Measurements from ENCODE around the gene PLVAP.

PLVAP gene, protein sequence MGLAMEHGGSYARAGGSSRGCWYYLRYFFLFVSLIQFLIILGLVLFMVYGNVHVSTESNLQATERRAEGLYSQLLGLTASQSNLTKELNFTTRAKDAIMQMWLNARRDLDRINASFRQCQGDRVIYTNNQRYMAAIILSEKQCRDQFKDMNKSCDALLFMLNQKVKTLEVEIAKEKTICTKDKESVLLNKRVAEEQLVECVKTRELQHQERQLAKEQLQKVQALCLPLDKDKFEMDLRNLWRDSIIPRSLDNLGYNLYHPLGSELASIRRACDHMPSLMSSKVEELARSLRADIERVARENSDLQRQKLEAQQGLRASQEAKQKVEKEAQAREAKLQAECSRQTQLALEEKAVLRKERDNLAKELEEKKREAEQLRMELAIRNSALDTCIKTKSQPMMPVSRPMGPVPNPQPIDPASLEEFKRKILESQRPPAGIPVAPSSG

DNA sequence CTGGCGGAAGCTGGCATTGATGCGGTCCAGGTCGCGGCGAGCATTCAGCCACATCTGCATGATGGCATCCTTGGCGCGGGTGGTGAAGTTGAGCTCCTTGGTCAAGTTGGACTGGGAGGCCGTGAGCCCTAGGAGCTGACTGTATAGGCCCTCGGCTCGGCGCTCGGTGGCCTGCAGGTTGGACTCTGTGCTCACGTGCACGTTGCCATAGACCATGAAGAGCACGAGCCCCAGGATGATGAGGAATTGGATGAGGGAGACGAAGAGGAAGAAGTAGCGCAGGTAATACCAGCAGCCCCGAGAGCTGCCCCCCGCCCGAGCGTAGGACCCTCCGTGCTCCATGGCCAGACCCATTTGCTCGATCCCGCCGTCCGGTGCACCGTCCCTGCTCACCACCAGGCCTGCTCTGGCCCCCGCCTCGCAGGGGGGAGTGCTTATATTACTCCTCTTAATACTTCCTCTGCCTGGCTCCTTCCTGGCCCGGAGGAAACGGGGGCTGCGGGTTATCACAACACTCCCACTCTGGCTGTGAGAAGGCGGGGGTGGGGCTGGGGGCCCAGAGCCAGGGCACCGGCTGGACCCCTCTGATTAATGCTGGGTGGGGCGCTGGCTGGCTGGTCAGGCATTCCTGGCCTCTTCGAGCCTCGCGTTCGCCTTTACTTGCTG lies at the start of gene PLVAP:
Gene PLVAP, minus strand, starts transcription at position 408 of the 666 bp plus-strand sequence. Its CDS starts 54 bp downstream, at position 354.
- no peak for DNase-seq

DNA sequence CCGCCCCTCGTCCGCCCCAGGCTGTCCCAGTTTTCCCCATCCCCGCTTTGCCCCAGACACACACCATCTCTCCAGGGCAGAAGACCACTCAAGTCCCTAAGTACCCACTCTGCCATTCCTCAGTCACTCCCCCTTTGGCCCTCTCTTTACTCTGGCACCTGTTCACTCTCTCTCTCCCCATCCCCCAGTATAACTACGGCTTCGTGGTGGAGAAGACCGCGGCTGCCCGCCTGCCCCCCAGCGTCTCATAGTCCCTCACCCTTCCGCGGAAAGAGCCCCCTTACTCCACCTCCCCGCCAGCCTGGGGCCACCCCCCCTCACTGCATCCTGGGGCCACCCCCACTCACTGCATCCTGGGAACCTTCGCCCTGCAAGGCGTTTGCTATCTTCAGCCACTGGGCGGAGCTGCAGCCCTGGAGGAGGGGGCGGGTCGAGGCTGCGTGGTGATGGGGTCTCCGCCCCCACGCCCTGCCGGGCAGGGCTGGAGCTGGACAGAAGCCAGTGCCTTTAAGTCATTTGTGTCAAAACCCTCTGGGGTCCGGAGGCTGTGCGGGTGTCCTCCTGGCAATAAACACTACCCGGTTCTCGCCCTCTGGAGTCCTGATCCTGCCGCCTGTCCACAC lies 47.7 kb upstream of the PLVAP start:
- DNase-seq, result no peak

DNA sequence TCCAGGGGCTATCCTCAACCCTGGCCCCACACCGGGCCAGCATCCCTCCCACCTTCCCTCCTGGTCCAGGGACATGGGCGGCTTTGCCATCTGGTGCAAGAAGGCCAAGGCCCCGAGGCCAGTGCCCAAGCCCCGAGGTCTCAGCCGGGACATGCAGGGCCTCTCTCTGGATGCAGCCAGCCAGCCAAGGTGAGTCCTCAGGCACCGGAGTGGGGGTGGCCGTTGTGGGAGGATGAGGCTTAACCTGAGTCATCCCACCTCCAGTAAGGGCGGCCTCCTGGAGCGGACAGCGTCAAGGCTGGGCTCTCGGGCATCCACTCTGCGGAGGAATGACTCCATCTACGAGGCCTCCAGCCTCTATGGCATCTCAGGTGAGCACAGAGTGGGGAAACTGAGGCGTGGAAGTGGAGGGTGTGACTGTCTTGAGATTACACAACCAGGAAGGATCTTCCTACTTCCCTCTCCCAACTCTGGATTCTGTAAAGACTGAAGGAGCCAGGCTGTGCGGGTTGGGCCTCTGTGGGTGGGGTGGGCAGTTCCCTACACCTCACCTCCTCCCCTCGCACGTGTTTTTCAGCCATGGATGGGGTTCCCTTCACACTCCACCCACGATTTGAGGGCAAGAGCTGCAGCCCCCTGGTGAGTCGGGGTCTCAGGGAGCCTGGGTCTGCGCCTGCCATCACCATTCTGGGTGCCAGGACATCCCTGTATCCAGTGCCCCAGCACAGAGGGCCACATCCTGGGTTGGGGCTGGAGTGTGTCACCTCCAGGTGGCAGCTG lies 46.5 kb upstream of the PLVAP start:
- DNase-seq, result no peak

DNA sequence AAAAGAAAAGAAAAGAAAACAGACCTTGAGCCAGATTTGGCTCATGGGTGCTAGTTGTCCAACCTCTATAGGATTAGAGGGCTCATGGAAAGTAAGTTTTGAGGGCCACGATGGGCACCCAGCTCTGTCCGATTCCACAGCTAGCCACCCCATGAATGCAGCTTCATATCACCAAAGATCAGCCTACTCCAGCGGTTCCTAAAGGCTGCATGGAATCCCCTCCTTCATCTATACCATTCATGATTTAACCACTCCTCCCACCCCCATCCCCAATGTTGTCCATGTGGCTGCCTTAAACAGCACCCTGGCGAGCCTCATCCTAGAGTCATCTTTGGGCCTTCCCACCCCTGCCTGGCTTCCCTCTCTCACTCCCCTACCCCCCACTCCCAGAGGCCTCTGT lies 44.8 kb upstream of the PLVAP start:
- no peak for DNase-seq

DNA sequence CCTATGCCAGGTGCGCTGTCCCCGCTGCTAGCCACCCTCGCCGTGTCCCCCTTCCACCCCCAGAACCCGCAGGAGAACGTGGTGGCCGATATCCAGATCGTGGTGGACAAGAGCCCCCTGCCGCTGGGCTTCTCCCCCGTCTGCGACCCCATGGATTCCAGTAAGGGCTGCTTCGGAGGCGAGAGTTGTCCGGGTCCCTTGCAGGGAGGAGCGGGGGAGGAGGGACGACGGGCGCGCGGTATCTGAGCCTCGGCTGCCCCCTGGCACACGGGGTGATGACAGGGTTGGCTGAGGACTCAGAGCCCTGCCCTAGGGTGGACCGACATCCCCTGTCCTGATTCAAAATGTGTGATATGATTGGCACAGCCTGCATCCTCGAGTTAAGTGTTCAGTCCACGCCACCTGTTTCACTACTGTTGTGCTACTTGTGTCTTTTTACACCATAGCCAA lies 43.4 kb upstream of the PLVAP start:
- DNase-seq, result no peak

DNA sequence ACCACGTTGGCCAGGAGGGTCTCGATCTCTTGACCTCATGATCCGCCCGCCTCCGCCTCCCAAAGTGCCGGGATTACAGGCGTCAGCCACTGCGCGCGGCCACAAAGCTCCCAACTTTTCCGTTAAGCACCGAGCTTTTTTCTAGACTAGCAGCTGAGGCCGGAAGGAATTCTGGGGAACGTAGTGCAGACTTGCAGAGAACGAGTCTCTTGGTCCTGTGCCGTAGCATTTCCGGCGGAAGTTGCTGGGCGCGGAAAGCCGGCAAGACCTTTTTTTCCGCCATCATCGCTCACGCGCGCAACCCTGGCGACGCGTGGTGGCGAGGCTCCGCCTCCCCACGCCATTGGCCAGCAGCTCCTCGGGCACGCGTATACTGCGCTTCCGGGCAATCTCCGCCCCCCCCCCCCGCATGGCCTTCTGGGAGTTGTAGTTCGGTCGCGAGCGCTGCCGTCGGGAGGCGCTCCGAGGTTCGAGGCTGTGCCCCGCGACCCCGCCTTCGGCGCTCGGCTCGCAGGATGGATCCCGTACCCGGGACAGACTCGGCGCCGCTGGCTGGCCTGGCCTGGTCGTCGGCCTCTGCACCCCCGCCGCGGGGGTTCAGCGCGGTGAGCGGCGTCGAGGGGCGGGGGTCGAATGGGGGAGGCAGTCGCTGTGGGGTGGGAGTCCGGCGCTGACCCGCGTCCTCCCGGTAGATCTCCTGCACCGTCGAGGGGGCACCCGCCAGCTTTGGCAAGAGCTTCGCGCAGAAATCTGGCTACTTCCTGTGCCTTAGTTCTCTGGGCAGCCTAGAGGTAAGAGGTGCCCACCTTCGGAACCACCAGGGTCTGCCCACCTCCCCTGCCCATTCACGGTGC lies 42.7 kb upstream of the PLVAP start, which contains the start of gene MVB12A:
Gene MVB12A, plus strand, starts transcription at position 427 of the 854 bp plus-strand sequence. Its CDS starts 89 bp downstream, at position 516.
- peak; percentile 97 for DNase-seq

DNA sequence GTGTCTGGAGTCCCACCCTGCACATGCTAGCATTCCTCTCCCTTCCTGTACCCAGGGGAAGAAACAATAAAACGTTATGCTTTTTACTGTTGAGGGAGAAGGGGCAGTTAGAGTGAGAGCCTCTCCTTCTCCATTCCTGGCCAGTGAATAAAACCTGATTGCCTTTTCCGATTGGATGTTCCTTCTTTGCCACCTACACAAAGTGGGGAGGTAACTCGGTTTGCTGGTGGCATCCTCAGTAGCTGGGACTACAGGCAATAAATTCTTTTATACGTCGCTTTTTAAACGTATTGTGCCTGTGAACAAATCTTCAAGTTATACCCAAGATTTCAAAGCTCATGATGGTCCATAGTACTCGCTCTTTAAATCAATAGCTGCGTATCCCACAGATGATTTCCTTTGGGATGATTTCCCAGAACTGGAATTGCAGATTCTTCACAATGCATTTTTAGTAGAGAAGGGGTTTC lies 42.0 kb upstream of the PLVAP start:
- DNase-seq, result no peak

DNA sequence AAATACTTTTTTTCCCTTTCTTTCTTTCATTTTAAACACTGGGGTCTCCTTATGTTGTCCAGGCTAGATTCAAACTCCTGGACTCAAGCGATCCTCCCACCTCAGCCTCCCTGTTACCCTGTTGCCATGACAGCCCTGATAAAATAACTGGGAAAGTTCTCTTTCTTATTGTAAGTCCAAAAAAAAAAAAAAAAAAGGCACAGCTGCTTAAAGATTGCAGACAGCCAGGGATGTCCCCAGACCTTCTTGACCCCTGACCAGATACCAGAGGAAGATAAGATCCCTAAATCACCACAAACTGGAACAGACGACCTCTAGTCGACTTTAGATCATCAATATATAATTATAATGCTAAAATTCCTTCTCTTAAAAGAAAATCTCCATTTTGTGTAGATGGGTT lies 41.6 kb upstream of the PLVAP start:
- no peak for DNase-seq

DNA sequence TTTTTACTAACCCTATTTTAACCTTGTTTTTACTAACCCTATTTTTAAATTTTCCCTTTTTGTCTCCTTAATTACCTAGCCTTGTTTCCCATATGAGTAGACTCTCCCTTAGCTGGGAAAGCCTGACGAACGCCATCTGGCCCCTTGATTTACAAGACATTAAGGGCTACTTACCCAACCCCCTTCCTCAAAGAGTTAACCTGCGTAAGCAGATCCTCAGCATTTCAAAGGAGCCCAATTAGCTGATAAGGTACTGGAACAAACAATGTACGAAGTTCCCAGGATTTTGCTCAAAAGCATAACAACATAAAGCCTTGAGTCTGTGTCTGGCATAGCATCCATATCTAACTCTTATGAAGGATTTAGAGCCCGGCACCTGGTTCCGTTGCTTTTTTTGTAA lies 38.0 kb upstream of the PLVAP start:
- no peak for DNase-seq

DNA sequence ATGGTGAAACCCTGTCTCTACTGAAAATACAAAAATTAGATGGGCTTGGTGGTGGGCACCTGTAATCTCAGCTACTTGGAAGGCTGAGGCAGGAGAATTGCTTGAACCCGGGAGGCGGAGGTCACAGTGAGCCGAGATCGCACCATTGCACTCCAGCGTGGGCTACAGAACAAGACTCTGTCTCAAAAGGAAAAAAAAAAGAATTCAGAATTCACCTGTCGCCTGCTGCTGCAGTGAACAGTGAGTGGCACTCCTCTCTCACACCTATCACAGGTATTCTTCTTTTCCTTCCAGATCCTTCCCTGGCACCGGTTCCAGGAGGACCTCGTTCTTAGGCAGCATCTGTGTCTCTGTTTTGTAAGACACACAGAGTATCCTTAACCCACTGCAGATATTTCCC lies 37.0 kb upstream of the PLVAP start:
- no peak for DNase-seq

DNA sequence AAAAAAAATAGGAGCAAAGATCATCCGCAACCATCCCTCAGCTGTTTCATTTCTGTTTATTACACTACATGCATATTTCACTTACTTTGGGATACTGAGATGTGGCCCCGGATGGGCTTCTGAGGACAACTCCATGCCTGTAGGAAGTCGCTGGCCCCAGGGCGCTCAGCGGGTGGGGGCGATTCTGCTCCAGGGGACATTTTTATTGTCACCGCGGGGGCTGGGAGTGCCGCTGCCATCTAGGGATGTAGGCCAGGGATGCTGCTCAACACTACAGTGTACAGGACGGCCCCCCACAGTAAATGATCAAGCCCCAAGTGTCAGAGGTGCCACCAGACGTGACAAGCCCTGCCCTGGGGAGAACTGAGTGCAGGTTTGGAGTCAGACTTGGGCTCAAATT lies 34.7 kb upstream of the PLVAP start:
- DNase-seq, result no peak

DNA sequence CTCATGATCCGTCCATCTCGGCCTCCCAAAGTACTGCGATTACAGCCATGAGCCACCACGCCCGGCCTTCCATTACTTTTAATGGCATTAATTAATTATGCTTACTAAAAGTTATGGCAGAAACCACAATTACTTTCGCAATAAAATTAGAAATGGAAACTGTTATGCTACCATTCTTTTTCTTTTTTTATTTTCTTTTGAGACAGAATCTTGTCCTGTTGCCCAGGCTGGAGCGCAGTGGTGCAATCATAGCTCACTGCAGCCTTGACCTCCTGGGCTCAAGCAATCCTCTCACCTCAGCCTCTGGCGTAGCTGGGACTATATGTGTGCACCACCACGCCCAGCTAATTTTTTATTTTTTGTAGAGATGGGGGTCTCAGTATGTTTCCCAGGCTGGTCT lies 32.8 kb upstream of the PLVAP start:
- no peak for DNase-seq

DNA sequence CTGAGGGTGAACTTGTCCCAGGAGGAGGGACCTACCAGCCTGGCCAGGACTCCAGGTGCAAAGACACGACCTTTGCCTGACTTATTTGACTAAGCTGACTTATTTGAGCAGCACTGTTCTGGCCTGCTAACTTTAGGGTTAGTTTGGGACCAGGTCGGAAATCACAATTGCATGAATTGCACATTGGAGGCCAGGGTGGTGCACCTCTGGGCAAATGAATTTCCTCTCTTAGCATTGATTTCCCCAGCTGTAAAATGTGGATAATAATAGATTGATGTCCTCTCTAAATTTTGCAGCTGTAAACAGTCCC lies 29.7 kb upstream of the PLVAP start:
- no peak for DNase-seq

DNA sequence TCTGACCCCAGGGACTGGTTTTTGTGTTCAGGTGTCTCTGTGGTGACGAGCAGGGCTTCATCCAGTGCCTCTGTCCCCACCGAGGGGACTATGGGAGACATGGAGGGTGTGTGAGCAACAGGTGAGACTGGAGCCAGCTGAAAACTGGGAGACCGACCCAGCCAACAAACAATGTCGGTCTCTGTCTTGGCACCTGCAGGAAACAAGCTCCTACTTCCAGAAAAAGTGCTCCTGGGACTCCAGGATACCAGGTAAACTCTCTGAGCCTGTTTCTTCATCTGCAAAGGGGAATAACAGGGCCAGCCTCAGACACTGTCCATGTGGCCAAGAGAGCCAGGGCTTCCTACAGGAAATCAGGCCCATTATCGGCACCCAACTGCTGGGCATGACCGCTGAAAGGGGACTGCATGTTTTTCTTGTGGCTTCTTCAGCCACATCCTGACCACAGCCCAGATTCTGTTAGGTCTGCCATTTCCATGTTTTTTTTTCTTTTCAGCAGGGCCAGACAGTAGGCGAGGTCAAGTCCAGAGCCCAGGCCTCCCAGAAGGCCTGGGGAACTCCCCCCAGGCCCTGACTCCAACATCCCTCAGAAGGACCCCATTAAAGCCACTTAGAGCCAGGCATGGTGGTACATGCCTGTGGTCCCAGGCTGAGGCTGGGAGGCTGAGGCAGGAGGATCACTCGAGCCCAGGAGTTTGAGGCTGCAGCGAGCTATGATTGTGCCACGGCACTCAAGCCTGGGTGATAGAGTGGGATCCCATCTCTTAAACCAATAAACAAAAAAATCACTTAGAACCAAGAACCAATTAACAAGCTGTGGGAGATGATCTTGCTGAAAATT lies 29.1 kb upstream of the PLVAP start:
- no peak for DNase-seq

DNA sequence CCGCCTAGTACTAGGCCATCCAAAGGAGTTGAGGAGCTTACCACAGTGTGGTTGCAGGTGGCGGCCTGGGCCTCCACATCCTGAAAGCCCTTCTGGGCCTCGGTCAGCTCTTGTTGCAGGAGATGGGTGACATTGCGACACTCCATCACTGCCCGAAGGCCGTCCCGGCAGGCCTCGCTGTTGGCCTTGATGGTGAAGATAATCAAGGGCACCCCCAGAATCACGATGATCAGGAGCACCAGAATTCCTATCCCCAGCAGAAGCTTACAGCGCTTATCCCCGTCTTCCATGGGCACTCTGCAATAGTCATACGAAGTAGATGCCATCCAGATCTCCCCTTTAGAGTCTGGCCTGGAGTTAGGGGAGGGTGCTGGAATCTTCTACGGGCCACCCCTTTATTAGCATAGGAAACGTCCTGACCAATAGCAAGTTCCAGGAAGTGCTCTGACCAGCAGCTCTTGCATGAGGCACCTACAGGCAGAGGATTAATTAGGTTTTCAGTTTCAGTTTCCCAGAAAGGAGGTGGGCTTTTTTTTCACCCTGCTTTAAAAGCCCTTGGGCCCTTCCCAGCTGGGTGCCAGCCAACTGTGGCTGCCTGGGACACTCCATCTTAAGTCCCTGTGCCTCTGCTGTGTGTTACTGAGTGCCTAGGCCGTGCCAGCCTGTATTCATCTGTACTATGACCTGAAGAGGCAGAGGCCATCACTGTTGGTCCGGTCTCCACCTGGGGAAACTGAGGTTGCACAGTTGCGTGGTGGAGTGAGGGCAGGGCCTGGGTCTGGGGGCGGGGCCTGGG lies 28.3 kb upstream of the PLVAP start, which contains the start of gene BST2:
Gene BST2, minus strand, starts transcription at position 381 of the 796 bp plus-strand sequence. Its CDS starts 55 bp downstream, at position 326.
- DNase-seq, result peak; percentile 54

DNA sequence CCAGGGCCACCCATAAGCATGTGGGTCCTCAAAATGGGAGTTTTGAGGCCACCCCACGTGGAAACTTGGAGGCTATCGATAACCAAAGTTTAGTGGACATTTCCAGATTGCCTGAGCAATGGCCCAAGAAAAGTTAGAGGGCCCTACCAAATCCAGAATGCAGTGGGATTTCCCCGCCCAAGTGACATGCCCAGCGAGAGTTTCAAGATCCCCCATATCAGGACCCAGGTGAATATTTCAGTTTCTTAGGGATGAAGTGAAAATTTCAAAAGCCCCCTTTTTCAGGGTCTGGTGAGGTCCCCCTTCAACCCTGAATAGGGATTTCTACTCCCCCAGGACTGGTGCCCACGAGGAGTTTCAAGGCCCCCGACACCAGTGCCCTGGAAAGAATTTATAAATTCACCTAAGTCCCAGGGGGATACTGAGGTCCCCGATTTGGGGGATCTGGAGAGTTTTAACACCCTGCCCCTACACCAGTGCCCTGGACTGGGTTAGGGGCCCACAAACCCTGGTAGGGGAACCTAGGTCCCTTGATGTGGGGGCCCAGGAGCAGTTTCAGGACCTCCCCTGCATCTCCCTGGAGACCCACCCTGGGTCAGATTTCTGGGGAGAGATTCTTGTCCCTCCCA lies 27.6 kb upstream of the PLVAP start:
- no peak for DNase-seq

DNA sequence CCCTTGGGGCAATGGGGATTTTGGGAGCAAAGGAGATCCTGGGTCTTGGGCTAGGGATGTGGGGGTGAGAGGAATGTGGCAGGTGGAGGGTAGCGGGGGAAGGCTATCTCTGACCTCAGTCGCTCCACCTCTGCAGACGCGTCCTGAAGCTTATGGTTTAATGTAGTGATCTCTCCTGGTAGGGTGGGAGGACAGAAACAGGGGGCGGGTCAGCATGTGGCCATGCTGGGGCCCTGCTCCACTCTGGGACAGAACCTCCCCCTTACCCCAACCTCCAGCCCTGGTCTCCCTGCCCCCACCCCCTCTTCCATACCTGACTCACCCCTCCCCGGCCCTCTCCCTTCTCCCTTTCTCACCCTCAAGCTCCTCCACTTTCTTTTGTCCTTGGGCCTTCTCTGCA lies 26.9 kb upstream of the PLVAP start:
- no peak for DNase-seq

DNA sequence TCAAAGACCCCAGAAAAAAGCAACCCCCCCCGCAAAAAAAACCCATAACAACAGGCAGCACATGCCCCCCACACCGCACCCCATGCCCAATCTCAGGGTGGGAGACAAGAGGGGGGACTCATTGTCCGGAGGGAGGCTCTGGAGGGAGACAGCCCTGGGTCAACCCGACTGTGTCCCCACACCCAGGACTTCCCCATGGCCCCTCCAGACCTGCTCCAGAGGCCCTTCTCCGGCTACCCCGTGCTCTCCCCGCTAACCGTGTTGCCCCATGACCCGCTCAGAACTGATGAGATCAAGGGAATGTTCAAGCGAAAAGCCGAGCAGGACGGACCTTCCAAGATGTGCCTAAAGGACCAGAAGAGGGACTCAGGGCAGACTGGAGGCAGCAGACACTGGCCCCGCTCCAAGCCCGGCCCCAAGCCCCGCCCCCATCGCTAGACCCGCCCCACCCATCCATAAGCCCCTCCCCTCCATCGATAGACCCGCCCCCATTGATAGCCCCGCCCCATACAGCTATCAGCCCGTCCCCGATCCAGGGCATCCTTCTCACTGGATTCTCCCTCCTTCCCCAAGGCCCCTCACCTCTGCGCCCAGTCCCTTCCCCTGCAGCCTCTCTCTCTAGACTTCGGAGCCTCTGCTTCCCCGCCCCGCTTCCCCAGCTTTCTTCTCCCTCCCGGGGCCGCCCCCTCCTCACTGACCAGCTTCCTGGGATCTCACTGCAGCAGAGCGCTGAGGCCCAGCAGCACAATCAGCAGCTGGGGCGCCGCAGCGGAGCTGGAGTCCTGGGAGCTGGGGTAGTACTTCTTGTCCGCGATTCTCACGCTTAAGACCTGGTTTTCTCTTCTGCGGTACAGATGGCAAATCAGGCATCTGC lies 26.1 kb upstream of the PLVAP start:
- peak; percentile 34 for DNase-seq

DNA sequence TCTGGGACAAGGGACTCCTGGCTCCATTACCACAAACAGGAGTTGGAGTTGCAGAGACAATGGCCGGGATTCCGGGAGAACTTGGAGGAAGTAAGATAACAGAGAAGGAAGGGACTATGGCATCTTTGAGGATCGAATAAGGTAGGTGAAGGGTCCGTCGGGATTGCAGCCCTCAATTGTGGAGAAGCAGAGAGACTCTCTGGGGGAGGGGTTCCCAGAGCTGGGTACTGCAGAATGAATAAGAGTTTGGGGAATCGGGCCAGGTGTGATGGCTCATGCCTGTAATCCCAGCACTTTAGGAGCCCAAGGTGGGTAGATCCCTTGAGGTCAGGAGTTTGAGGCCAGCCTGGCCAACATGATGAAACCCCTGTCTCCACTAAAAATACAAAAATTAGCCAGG lies 24.5 kb upstream of the PLVAP start:
- no peak for DNase-seq
